Spinal cord (tissue), 10 donors: Measurements from ENCODE around the gene PRR30. TPM values are rescaled to one million over a fixed set of nuclear protein-coding genes. Genes with fewer than 3 reads are reported as not detected.
"Not testable (repeated sequence)": the region's sequence is repeated elsewhere in the genome, so short reads cannot be mapped to it uniquely, and the experiment has no call there.

Experiments
- DNase-seq, 6 donors: peaks; one replicate each; pipeline versions ENCODE4 v3.0.0 to v3.0.0-alpha.2; 2013 to 2015; ENCODE audit warnings: low spot score in 6 of 6, low read depth in 4 of 6
- H3K27ac ChIP-seq: one replicate; pipeline ENCODE4 v1.5.1; 2013; ENCODE audit warnings: low read depth, low read length, control low read depth
- H3K27me3 ChIP-seq: one replicate; pipeline ENCODE4 v1.6.1; 2013; ENCODE audit warnings: low read length; ENCODE audit not compliant: control insufficient read depth, insufficient read depth
- H3K36me3 ChIP-seq: one replicate; pipeline ENCODE4 v1.6.1; 2013; ENCODE audit warnings: low read length; ENCODE audit not compliant: control insufficient read depth, insufficient read depth
- H3K4me1 ChIP-seq: one replicate; pipeline ENCODE4 v1.6.1; 2013; ENCODE audit warnings: low read length; ENCODE audit not compliant: control insufficient read depth, insufficient read depth
- H3K4me3 ChIP-seq: one replicate; pipeline ENCODE4 v1.5.1; 2013; ENCODE audit warnings: low read depth, low read length, control low read depth
- H3K9me3 ChIP-seq: one replicate; pipeline ENCODE4 v1.6.1; 2013; ENCODE audit warnings: low read length; ENCODE audit not compliant: control insufficient read depth, insufficient read depth
- WGBS: methylation state at CpG from one replicate; pipeline ENCODE4 v1.1.5; 2013; ENCODE audit warnings: missing lambda C conversion rate; ENCODE audit not compliant: insufficient coverage; 5-methylcytosine and 5-hydroxymethylcytosine counted together
- polyA plus RNA-seq, 2 donors: library from polyadenylated mRNA; unstranded; fragments of 120-200 nt; gene quantifications; one replicate each; pipeline ENCODE4 v1.2.1, GENCODE V29; 2013; ENCODE audit not compliant: insufficient read length in 2 of 2
- total RNA-seq, 2 donors: library from RNA; depleted of rRNA in 1 of 2; stranded (reverse); fragments of 120-200 nt in 1 of 2; fragments of >200 nt in 1 of 2; gene quantifications; one replicate each; pipeline versions ENCODE4 v1.2.3 to v1.2.4, GENCODE V29; 2013 to 2014
- donor health status: healthy.

The PRR30 gene
- total and polyA plus RNA-seq, 4 donors = not detected

DNA sequence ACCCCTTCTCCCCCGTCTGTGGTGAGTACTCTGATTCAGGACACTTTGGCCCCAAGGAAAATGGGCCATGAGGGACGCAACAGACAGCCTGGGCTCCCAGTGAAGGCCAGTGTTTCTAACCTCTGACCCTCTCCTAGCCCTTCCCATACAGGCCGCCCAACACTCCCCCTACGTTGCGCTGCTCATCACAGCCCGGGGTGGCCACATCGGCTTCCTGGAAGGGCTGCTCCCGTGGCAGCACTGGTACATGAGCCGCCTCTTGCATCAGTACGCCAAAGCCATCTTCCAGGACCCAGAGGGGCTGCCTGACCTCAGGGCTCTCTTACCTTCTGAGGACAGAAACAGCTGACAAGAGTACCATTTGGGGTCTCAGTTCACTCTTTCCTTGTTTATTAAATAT lies 8.8 kb downstream of the PRR30 start:
- Histone ChIP-seq H3K9me3 (no peaks in the 10 kb centered on the region), H3K36me3 (peaks cover 45% of the 10 kb centered on the region), H3K4me1 (peaks cover 28% of the 10 kb centered on the region), H3K27me3 (no peaks in the 10 kb centered on the region), H3K27ac (no peak overlapping the region), H3K4me3 (no peak overlapping the region)
- no peak for DNase-seq
- WGBS = 94% methylated on average over 10 of the region's 10 CpGs

DNA sequence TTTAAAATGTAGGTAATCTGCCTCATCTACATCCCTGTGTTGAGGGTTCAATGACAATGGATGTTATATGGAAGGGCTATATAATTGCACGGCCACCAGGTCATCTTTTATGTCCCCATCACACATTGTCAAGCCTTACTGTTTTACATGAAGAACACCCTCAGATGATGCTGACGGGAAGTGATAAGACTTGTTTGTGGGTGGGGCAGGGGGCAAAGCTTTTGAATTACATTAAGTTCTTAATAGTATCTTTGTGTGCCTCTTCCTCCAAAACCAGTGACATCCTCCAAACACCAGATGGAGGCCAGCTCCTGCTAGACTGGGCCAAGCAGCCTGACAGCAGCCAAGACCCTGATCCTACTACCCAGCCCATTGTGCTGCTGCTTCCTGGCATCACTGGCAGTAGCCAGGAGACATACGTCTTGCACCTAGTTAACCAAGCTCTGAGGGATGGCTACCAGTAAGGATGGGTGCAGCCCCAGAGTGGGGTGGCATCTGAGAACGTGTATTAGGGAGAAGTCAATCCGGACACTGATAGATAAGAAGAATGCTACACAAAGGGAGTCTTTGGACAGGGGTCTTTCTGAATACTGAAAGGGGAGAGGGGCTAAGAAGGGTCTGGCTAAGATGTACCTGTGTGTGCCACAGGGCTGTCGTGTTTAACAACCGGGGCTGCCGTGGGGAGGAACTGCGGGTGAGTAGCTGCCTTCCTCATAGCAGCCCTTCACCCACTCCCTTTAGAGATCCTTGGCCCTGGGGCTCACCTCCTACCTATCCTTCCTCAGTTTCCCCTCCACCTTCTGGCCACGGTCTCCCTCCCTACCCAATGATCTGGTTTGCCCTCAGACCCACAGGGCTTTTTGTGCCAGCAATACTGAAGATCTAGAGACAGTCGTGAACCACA lies 10.3 kb downstream of the PRR30 start:
- peaks cover 24% of the 10 kb centered on the region for H3K4me1 ChIP-seq
- no peak for DNase-seq
- H3K4me3 ChIP-seq = no peak overlapping the region
- H3K9me3 ChIP-seq = no peaks in the 10 kb centered on the region
- H3K27ac ChIP-seq = no peak overlapping the region
- H3K36me3 ChIP-seq = peaks cover 45% of the 10 kb centered on the region
- 81% methylated on average over 7 of the region's 11 CpGs for WGBS
- no peaks in the 10 kb centered on the region for H3K27me3 ChIP-seq

DNA sequence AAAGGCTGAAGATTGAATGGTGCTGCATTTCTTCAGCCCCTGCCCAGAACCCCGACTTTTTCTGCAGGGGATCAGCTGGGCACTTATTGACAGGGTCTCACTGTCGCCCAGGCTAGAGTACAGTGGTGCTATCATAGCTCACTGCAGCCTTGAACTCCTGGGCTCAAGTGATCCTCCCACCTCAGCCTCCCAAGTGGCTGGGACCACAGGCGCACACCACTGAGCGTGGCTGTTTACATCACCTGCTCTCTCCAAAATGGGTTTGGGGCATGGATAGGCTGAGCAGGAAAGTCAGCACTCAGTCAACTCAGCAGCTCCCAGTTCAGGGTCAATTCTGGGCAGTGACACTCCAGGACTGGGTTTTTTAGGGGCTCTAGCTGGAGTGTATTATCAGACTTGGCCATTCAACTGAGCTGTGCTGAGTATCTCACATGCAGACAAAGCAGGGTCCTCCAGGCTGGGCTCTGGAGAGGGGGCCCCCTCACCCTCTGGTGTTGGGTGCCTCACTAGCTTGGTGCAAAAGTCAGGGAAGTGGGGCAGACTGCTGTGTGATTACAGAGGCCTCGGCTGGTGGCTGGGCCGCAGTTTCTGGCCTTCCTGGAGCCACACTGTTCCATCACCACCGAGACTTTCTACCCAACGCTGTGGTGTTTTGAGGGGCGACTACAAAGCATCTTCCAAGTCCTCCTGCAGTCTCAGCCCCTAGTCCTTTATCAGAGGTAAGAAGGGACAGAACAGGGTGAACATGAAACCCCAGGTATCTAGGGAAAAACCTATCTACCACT lies 11.1 kb downstream of the PRR30 start:
- Histone ChIP-seq H3K27ac (no peak overlapping the region), H3K27me3 (no peaks in the 10 kb centered on the region), H3K9me3 (no peaks in the 10 kb centered on the region), H3K4me3 (no peak overlapping the region), H3K36me3 (peaks cover 45% of the 10 kb centered on the region), H3K4me1 (peaks cover 23% of the 10 kb centered on the region)
- WGBS = 93% methylated on average over 9 of the region's 9 CpGs
- no peak for DNase-seq

DNA sequence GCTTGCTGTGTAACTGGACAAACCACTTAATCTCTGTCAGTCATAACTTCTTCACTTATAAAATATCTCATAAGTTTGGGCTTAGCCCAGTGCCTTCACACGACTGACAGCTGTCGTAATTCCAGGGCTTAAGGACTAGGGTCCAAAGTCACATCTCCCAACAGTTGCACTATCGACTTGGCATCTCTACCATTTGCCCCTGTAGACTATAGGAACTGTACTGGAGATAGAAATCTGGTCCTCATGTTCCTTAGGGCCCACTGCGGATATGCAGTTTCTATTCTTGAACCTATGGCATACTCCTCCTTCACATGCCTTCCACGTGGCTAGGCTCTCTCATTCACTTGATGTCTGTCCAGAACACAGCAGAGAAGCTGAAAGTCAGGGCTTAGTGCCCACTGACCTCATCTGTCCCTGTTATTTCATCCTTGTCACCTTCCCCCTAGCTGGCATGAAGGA lies 12.9 kb downstream of the PRR30 start:
- Histone ChIP-seq H3K4me3 (no peak overlapping the region), H3K9me3 (no peaks in the 10 kb centered on the region), H3K4me1 (peaks cover 16% of the 10 kb centered on the region), H3K27me3 (no peaks in the 10 kb centered on the region), H3K27ac (no peak overlapping the region), H3K36me3 (peaks cover 28% of the 10 kb centered on the region)
- no peak for DNase-seq
- 77% methylated on average over 4 of the region's 5 CpGs for WGBS

DNA sequence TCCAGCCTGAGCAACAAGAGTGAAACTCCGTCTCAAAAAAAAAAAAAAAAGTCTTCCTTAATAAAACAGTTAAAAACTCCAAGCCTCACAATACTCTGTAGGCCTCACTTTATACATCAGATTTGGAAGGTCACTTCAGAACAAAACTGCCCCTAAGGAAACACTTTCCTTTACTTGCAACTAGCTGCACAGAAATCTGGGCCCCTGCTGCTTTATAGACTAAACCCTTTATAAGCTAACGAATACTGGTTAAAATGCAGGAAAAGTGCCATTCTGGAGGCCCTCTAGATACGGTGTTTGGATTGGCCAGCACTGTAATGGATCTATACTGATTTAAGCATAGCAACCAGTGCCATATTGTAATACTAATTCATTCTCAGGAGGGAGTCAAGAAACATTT lies 14.1 kb downstream of the PRR30 start:
- WGBS = no CpG with 5 or more reads among the region's 3 CpGs
- Histone ChIP-seq H3K27me3 (no peaks in the 10 kb centered on the region), H3K27ac (no peak overlapping the region), H3K4me1 (peaks cover 16% of the 10 kb centered on the region), H3K9me3 (no peaks in the 10 kb centered on the region), H3K36me3 (peaks cover 16% of the 10 kb centered on the region), H3K4me3 (no peak overlapping the region)
- peak in 1 of 6 donors; percentile 39 for DNase-seq

DNA sequence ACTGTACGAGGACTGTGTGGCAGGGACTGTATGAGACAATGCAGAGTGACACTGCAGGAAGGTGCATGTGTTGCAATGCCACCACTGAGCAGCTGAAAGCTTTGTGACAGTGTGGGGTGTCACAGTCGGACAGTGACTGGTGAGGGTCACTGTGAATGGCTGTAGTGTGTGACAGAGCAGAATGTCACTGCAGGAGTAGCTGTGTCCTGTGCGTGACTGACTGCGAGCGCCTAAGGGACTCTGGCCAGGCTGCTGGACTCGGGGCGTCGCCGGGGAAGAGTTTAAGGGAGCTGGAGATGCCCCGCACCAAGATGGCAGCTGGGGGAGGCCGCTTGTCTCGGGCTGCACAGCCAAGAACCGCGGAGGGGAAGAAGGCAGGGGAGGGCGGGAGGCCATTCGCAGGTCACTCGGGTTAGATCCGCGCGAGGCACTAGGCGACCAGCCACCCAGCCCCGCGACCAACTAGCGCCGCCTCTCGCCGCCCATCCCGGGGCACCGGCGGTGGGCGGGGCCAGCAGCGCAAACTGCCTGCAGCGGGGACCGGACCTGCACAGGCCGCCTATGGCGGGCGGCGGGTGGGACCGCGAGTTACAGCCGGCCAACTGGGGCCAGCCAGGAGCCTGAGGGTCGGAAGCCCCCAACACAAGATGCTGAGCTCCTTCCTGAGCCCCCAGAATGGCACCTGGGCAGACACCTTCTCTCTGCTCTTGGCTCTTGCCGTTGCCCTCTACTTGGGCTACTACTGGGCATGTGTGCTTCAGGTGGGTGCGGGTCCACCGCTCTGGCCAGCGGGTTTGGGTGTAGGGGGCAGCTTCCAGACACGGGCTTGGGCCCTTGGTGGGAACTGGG lies 15.7 kb downstream of the PRR30 start, which contains the start of gene ABHD1:
Gene ABHD1 (plus strand): TSS at position 514 of the 849 bp plus-strand sequence. CDS start 134 bp downstream, at position 648.
- 6% methylated on average over 47 of the region's 47 CpGs for WGBS
- Histone ChIP-seq H3K4me1 (peaks cover 17% of the 10 kb centered on the region), H3K36me3 (peaks cover 5% of the 10 kb centered on the region), H3K4me3 (peak within 1 kb of the TSS; percentile 60), H3K27me3 (peaks cover 4% of the 10 kb centered on the region), H3K27ac (peak within 1 kb of the TSS; percentile 40), H3K9me3 (no peaks in the 10 kb centered on the region)
- peak in 2 of 6 donors; percentile 66 to 72 for DNase-seq

DNA sequence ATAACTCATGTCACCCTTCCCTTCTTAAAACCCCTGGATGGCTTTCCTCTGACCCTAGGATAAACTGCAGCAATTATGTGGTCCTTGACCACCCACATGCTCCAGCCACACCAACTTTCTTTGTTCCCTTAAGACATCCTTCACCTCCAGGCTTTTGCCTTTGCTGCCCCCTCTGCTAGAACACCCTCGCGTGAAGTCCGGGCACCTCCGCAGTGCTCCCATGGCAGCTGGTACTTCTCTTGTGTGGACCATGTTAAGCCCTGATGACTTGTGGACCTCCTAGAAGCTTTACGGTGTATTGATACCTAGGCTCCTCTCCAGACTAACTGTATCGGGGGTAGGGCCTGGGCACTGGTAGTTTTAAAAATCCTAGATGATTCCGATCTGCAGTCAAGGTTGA lies 16.4 kb downstream of the PRR30 start:
- Histone ChIP-seq H3K36me3 (no peaks in the 10 kb centered on the region), H3K27me3 (peaks cover 9% of the 10 kb centered on the region), H3K27ac (no peak overlapping the region), H3K4me3 (peak overlapping the region; percentile 60), H3K4me1 (peaks cover 24% of the 10 kb centered on the region), H3K9me3 (no peaks in the 10 kb centered on the region)
- WGBS = 87% methylated on average over 4 of the region's 7 CpGs
- no peak for DNase-seq

DNA sequence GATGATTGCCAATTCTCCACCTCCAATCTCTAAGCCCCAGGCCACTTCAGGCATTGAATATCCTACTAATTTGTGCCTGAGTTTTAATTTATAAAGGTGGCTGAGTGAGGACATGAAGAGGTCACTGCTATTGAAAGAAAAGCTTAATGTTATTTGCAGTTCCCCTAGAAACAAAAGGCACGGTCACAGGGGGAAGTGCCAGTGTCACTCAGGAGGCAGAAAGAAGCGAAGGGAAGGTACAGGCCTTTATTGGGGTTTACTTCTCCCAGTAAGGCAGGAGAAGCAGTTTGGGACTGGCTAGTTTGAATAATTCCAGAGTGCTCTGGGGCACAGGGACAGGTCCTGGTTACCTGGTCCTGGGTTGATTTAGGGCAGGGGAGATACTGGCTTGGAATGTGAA lies 17.3 kb downstream of the PRR30 start:
- Histone ChIP-seq H3K9me3 (no peaks in the 10 kb centered on the region), H3K36me3 (no peaks in the 10 kb centered on the region), H3K4me3 (no peak overlapping the region), H3K27ac (no peak overlapping the region), H3K4me1 (peaks cover 25% of the 10 kb centered on the region), H3K27me3 (peaks cover 9% of the 10 kb centered on the region)
- no peak for DNase-seq
- 59% methylated on average over 2 of the region's 2 CpGs for WGBS

DNA sequence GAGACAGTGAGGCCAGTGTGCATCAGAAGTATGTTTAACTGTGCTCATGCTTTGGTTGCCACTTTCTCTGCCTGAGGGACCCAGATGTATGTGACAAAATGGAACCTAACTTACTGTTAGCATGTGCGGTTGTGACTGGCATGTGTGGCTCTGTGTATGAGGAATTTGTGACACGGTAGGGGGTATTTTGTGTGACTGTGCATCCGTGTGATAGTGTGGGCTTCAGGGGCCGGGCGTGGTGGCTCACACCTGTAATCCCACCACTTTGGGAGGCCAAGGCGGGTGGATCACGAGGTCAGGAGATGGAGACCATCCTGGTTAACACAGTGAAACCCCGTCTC lies 19.9 kb downstream of the PRR30 start:
- not testable (repeated sequence) for DNase-seq, H3K27me3 ChIP-seq, H3K9me3 ChIP-seq, H3K36me3 ChIP-seq, H3K27ac ChIP-seq
- Histone ChIP-seq H3K4me3 (peak overlapping the region; percentile 14), H3K4me1 (peaks cover 25% of the 10 kb centered on the region)
- WGBS = 84% methylated on average over 6 of the region's 8 CpGs
